CD4-positive, alpha-beta T cell treated with Interleukin-21 for 1 hour (primary cell): Measurements from ENCODE around the gene SHQ1.
"Not testable (repeated sequence)": the region's sequence is repeated elsewhere in the genome, so short reads cannot be mapped to it uniquely, and the experiment has no call there.

ENCODE experiments used
- DNase-seq: peaks from one replicate; pipeline ENCODE4 v3.0.0-alpha.2; 2020

The SHQ1 gene

GRCh38 chr3:72797773-72798543 is 50.3 kb downstream of the SHQ1 start:
- no peak for DNase-seq

GRCh38 chr3:72794079-72794478 is 54.2 kb downstream of the SHQ1 start:
- DNase-seq, result no peak

GRCh38 chr3:72791161-72791560 is 57.1 kb downstream of the SHQ1 start:
- DNase-seq, result peak; percentile 3

GRCh38 chr3:72789786-72790185 is 58.5 kb downstream of the SHQ1 start:
- no peak for DNase-seq

- DNase-seq, result not testable (repeated sequence)
These were observed 60.0 kb downstream of the SHQ1 start for GRCh38 chr3:72788232-72788631.

- DNase-seq, result no peak
These were observed 61.6 kb downstream of the SHQ1 start for GRCh38 chr3:72786668-72787067.

DNA sequence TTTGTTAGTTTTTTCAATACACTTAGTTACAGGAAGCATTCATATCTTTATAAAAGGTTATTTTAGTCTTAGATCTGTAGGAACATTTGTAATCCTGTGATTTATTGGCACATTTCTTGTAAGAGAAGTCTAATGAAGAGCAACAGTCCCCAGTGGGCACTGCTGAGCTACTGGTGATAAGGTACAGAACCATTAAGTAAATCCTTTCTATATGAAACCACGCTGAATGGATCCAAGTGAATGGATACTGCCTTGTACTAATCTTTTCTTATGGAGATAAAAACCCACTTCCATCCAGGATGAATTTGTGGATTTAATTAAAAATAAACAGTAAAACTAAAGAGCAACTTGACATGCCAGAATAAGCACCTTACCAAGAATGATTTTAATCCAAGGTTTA is 64.0 kb downstream of the SHQ1 start:
- DNase-seq, result no peak

DNA sequence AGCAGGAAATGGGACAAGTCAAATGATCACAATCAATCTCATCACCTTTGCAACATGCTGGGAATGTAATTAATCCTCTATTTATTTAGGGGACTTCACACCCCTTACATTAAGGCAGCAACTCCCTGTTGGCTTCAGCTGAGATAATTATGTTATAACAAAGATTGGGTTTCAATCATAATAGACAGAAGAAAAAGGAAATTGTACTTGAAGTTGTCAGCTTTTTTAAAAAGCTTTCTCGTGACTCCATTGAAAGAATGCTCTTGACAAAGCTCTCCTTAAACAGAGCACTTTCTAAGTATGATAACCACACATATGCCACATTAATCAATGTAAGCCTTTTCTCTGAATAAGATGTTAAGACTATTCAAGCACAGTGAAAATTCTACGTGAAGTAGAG is 65.7 kb downstream of the SHQ1 start:
- DNase-seq, result no peak

DNA sequence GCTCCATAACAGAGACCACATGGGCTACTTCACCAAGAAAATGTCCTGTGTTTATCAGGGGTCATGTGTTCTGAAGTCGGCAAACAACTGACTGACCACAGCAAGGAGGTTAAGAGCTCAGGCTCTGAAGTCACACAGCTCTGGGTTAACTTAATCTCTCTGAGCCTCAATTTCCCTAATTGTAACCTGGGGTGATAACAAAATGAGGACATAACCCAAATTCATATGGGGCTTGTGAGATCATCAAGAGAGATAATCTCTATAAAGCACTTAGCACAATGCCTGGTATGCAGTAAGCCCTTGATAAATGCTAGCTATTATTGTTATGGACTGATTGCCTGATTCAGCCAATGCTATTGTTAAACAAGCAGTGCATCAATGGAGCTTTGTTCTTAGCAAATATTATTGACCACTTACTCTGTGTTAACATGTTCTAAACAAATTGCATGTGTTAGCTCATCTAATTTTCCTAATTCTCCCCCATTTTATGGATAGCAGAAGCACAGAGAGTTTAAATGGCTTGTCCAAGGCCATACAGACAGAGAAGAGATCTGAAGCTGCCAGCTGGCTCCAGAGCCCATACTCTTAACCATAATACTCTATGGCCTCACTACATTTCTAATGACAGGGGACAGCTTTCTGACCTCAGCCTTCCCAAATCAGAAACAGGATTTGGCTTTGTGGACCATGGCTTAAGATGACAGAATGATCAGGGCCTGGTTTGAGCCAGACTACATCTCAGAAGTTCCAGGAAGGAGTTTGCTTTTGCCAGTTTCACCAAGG is 78.3 kb downstream of the SHQ1 start:
- no peak for DNase-seq

DNA sequence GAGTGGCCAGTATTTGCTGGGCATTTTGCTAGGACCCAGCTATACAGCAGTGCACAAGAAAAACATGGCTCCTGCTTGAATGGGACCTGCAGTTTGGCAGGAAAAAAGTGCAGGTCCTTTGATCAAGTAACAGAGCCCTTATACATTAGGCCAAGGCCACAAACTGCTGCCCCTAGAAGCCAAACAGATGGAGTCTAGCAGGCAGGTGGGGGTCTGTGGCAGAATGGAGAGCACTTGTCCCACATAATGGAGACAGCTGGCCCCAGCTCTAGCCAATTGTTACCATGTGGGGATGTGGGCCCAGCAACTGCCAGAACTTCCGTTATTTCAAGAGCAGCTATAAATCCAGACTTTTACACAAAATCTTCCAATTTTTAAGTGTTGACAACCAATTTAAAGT is 79.3 kb downstream of the SHQ1 start:
- no peak for DNase-seq

DNA sequence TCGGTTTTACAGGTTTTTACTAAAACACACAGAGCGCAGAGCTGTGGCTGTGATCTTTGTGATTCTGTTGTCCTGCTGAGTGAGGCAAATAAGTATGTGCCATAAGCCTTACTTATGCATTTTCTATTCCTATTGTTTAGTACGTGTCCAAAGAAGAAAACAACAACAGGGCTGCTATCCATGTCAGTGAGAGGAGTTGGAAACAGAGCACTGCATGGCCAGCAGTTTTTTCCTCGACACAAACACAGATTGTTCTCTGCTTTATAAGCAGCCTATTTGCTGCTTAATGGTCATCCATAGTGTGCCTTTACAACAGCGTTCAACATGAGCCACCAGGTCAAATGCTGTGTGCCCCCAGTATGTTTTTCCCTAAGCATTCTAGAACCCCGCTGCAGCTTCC is 79.8 kb downstream of the SHQ1 start:
- no peak for DNase-seq

DNA sequence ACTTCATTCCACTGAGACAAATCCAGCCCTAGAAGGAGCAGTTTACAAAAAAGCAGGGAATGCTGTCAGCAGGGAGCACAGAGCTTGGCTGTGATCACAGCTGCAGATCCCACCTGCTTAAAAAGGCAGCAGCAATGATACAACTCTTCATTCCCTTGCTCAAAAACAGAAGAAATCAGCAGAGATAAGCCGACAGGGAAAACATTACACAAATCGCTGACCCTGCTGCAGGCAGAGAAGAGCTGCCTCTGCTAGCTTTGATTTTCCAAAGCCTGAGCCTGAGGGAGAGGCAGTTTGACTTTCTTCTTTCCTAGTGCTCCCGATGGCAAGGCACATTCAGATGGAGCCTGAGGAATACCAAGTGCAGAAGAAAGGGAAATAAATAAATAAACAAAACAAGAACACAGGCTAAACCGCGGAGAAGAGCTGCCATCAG is 80.2 kb downstream of the SHQ1 start:
- no peak for DNase-seq

DNA sequence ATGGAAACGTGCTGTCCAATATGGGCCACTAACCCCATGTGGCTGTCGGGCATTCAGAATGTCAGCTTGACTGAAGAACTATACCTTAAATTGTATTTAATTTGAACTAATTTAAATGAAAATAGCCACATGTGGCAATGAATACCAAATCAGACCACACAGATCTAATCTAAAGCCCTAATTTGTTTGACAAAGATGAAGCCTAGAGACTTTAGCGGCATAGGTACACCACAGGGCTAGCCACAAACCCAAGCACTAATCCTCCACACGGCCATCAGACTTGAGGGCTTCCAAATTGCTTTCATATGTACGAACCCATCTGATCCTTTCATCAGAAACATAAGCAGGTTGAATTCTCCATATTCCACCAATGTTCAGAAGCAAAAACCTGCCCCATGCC is 81.4 kb downstream of the SHQ1 start:
- DNase-seq, result no peak

DNA sequence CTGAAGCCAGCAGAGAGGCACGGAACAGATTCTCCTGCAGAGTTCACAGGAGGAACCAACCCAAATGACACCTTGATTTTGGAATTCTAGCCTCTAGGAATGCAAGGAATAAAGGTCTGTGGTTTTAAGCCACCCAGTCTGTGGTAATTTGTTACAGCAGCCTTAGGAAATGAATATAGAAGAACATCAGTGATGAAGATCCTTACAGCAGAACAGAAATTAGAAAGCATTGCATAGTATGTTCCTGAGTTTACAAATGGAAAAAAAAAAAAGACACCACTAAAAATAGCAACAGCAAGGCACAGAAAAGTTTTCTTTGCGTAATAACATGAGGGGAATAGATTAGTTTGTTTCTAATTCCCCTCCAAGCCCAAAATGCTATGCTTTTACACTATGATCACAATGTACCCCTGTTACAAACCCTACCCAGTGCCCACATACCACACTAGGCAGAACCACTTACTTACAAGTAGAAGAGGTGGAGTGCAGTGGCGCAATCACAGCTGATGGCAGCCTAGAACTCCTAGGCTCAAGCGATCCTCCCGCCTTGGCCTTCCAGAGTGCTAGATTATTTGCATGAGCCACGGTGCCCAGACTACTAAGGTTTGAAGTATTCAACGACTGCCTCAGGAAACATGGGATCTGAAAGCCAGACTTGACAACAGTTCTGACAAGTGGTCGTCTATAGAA is 84.3 kb downstream of the SHQ1 start:
- DNase-seq, result no peak

DNA sequence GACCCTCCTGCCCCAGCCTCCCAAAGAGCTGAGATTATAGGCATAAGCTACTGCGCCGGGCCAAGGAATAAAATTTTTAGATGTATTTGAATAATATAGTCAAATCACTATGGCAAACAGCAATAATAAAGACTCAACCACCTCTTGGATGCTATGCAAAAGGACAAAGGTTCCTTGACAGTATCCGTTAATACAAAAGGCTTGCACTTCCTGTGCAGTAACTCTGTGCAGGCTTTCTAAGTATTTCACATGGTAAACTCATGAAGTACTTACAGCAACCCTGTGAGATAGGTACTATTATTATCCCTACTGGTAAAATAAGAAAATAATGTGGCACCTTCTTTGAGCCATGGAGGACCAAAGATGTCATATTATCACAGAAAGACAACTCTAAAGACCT is 86.8 kb downstream of the SHQ1 start:
- DNase-seq, result no peak

DNA sequence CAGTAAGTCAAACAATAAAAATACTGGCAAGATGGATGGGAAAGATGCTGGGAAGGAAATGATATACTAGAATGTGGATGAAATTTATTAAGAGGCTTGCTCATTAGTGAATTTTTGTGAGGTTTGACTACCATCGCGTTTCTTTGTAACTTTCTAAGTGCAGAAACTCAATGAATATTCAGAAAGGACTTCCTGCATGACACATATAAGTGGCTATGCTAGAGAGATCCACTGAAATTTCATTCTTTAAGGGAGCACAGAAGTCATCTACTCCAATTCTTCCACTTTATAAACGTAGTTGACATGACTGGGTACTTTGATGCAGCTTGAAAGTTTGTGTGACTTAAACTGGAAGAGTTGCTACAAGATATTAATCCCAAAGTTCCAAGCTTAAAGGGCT is 88.0 kb downstream of the SHQ1 start:
- DNase-seq, result no peak

DNA sequence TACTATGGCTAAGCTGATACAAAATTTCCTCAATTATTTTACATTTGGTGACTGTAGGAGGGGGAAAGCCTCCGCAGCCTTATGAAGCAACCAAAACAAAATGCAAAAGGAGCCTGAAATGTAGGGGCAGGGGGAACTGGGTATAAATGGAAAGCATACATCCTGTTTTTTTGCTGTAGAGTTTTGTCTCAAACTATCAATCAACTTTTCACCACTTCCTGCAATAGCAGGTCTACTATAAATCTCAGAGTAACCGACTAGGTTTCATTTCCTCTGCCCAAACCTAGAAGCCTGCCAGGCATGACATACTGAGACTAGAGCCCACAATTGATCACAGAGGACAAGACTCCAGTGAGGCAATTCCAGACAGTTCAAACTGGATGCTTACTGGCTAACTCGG is 91.3 kb downstream of the SHQ1 start:
- DNase-seq, result peak; percentile 66

- no peak for DNase-seq
These were observed 93.7 kb downstream of the SHQ1 start for GRCh38 chr3:72754582-72754981.

DNA sequence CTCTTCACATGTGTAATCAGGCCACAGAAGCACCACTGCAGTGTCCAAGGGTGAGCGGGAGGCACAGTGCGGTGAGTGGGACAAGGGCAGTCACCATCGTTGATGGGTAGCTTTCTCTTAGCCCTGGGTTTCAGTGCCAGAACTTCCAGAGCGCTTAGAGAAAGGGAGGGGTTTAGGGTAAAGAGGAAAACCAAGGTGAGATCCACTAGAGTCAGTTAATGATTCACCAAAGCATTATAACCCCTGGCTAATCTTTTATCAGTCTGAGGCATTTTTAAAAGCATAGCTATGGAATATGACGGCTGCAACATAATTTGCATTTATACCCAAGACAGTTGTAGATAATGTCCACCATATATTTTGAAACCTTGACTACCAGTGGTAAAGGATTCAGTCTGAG is 94.8 kb downstream of the SHQ1 start:
- DNase-seq, result no peak

GRCh38 chr3:72750405-72750965 is 97.8 kb downstream of the SHQ1 start:
- DNase-seq, result no peak

DNA sequence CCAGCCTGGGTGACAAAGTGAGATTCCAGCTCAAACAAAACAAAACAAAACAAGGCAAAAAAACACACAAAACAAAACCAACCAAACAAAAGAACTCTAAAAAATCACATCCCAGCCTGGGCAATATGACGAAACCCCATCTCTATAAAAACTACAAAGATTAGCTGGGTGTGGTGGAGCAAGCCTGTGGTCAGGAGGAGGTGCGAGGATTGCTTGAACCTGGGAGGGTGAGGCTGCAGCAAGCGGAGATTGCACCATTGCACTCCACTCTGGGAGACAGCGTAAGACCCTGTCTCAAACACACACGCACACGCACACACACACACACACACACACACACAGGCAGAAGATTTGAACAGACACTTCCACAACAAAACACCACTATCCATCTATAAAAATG is 99.6 kb downstream of the SHQ1 start:
- DNase-seq, result no peak

DNA sequence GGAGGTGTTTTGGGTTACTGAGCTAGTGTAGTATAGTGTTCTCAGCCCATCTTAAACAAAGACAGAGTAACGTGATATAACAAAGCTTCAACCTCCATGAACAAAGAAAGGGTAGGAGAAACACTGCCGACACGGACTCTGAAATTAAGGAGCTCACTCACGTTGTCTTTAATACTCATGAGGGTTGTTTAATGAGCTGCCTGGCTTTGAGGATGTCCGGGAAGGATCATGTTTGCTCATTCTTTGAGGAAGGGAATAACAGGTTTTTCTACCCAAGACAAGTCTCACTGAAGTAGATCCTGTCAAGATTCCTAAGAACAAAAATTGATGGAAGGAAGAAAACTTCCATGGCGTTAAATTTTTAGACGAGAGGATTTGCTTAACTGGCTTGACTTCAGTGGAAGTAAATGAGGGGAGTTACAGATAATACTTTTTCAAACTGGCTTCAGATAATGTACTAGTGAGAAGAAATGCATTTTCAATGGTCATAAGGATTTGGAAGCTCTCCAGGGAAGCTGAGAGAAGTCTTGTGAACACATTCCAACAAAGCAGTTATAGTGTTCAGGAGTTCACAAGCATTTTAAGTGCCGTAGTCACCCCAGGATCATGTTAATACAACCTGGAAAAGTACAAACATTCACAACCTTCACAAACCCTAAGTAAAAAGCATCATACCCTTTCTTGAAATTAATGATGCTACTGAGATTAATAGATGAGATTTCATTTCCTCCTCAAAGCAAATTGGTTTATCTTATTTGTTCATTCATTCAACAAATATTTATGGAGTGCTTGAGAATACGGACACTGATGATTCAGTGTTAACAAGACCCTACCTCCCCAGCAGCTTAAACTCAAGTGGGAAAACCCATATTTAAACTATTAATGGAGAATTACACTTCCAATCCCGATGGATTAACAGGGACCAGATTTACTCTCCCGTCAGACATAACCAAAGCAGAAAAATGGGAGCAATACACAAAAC is 101.5 kb downstream of the SHQ1 start:
- DNase-seq, result no peak
